Hematopoietic multipotent progenitor cell (in vitro differentiated cells): ENCODE data around the gene NLE1. TPM values are rescaled to one million over a fixed set of nuclear protein-coding genes. Genes with fewer than 3 reads are reported as not detected.

ENCODE experiments used
- DNase-seq, 3 donors: peaks; one replicate each; pipeline ENCODE4 v3.0.0-alpha.2; 2011 to 2015; ENCODE audit warnings: low read depth in 2 of 3, low spot score in 2 of 3
- small RNA-seq: library from RNA; depleted of rRNA; stranded (forward); fragments of <200 nt; gene quantifications from one replicate; pipeline ENCODE3, GENCODE V24; 2012
- total RNA-seq: library from RNA; depleted of rRNA; stranded (reverse); fragments of >200 nt; gene quantifications from one replicate; pipeline ENCODE4 v1.2.3, GENCODE V29; 2012

The NLE1 gene
- total RNA-seq, 1 donor: 59.2 TPM

DNA sequence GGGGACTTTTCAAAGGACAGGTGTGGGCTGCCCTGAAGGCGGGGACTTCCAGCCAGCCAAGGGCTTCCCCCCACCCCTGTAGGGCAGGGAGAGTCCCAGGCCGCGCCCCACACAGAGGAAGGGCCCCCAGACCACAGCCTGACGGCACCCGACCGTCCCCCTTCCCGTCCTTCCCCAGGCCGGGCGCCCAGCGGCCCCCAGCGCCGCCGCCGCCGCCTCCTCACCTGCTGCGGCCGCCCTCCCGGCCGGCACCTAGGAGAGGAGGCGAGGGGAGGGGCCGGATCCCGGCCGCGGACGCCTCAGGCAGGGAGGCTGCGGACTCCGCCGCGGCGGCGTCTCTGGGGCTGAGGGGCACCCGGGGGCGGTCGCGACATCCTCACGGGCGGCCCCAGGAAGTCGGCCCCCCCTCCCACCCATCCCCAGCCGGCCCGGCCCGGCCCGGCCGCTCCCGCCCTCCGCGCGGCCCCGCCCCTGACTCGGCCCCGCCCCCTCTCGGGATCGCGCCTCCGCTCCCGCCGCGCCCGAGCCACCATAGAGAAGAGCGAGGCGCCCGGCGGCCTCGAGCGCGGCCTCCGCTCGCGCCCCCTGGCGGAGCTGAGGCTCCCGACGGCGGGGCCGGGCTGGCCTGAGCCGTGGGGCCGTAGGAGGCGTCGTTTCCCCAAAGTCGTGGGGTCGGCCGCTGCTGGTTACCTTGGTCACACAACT lies 53.1 kb downstream of the NLE1 start:
- DNase-seq: peak; percentile 80 to 91 (median 85)

GRCh38 chr17:35088356-35088880 lies 53.7 kb downstream of the NLE1 start:
- peak in 2 of 3 donors; percentile 37 to 45 for DNase-seq

GRCh38 chr17:35087731-35088355 lies 54.3 kb downstream of the NLE1 start:
- DNase-seq: no peak

- no peak for DNase-seq
Measured at GRCh38 chr17:35086931-35087573, 55.1 kb downstream of the NLE1 start.

DNA sequence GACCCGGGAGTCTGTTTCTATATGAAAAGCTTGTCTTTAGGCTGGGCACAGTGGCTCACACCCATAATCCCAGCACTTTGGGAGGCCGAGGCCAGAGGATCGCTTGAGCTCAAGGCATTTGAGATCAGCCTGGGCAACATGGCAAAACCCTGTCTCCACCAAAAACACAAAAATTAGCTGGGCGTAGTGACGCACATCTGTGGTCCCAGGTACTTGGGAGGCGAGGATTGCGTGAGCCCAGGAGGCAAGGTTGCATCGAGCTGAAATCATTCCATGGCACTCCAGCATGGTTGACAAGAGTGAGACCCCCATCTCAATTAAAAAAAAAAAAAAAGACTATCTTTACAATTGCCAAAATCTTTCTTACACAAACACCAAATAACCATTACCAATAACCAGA lies 55.9 kb downstream of the NLE1 start:
- no peak for DNase-seq

DNA sequence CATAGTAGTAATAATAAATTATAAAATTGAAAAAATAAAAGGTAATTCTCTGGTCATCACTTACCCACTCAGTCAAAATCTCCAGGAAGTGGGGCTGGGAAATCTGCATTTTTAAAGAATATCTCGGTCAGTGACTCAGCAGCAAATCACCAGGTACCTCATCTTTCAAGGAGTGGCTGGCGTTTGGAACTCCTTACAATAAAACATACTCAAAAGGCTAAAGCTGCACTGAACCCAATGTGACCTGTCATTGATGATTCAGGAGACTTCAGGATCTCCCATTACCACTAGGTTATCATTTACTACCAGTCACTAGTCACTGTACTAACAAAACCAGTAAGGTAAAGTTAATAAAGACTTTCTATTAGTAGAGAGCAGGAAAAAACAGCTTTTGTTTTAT lies 57.1 kb downstream of the NLE1 start:
- DNase-seq: no peak

DNA sequence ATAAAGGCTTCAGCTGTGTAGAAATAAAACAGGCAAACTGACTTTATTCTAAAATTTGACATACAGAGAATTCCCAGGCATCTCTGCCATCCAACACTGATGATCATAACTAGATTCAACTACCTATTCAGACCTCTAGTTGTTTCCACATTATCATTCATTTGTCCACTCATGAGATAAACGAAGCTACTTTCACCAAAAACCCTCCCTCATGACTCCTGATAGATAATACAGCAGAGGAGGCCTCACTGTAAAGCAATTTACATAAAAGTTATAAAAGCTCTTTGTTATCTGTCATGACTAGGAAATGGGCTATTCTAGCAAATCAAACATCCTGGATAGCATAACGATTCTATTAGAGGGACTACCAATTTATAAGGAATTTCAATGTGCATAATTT lies 59.0 kb downstream of the NLE1 start:
- no peak for DNase-seq

- DNase-seq: no peak
Measured at GRCh38 chr17:35082073-35082657, 59.9 kb downstream of the NLE1 start.

DNA sequence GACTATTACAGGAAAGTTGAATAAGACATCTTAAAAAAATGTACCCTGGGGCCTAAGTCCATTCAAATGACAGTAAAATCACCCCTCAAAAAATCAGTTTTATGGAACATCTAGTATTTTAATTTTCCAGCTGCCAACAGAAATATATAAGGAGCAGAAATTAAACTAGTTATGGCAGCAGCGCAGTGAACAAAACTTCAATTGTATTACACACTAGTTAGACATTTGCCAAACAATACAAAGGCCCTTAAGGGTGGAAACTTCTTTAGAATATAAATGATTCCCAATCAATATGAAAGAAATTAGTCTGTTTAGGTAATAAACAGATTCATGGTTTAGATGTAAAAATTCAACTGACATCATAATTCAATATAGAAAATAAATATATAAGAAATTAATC lies 60.5 kb downstream of the NLE1 start:
- no peak for DNase-seq

- DNase-seq: no peak
Measured at GRCh38 chr17:35080536-35080935, 61.6 kb downstream of the NLE1 start.

DNA sequence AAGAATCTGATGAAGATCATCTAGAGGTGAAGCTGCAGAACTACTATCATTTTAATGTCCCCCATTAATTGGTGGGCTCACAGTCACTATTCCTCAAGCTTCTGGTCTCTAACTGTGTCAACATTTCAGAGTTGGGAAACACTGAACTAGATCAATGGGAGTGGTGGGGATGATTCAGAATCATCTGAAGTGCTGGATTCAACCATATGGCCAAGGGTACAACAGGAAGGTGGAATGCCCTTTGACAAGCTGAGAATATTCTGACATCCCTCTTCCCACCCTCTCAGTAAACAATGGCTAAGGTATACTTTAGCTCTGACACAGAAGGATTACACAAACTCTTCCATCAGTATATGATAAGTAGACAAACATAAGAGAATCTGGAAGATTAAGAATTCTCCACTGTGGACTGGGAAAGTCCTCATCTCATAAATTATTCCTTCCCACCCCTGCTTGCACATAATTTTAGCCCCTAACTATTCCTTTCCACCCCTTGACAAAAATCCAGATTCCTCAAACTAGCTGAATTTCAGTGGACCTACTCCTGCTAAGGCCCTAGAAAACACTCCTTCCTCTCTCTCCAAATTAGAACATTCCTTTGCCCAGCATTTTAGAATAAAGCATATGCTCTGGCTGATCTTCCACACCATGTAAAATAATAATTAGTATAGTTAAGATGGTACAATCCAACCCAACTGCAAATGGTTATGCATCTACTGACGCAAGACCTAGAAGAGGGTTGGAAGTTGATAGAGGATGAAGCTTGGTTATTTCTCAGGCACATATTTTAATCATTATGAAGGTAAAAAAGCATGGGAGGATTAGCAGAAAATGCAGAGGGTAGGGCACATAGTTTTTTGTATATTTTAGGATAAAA lies 62.3 kb downstream of the NLE1 start:
- no peak for DNase-seq

Small RNAs within 50 kb of the gene (small RNA-seq; reads per million reads assigned to genes)
- gene RNU6-840P: not detected

Other genes starting within 250 kb of the NLE1 start
- gene CCT6B, start 180.8 kb downstream of the NLE1 start, total RNA-seq: 1.3 TPM
- 9.7 TPM for gene ZNF830, start 180.8 kb downstream of the NLE1 start, total RNA-seq
- gene LIG3, start 161.8 kb downstream of the NLE1 start, total RNA-seq: 51.7 TPM
- gene RFFL, start 78.6 kb downstream of the NLE1 start, total RNA-seq: 24.2 TPM
- 18.6 TPM for gene RAD51D, start 22.4 kb downstream of the NLE1 start, total RNA-seq
- gene FNDC8, start 20.7 kb downstream of the NLE1 start, total RNA-seq: not detected
- under 0.01 TPM for gene UNC45B, start 5.5 kb upstream of the NLE1 start, total RNA-seq
- gene SLC35G3, start 52.1 kb upstream of the NLE1 start, total RNA-seq: not detected
- 0.81 TPM for gene SLFN5, start 100.8 kb upstream of the NLE1 start, total RNA-seq
- 45.8 TPM for gene SLFN11, start 231.3 kb upstream of the NLE1 start, total RNA-seq